HCT116 (cell line): Measurements from ENCODE around the gene PLPP6. TPM values are rescaled to one million over a fixed set of nuclear protein-coding genes. Genes with fewer than 3 reads are reported as not detected.
"Not testable (repeated sequence)": the region's sequence is repeated elsewhere in the genome, so short reads cannot be mapped to it uniquely, and the experiment has no call there.

Experiments
- ATAC-seq: fragments of 200-7000 bp; cut with Tn5 transposase; 2 replicates; pipeline ENCODE4 v1.9.1; 2020; ENCODE audit warnings: mild to moderate bottlenecking, moderate library complexity
- BruUV-seq: library from RNA; stranded (reverse); fragments of 400-500 nt; replicated peaks from 2 replicates; lab custom pipeline; 2021; lab: Mats Ljungman, UMichigan
- CTCF ChIA-PET: fragments of 300-600 bp; sonication (Branson Sonifier 250); formaldehyde crosslinking; loops from one replicate; lab custom pipeline; 2021; ENCODE audit warnings: antibody characterized with exemption; lab: Charles Lee
- POLR2A ChIA-PET: fragments of 300-600, 350-600 bp; sonication (Branson Sonifier 250); formaldehyde crosslinking; loops from one replicate; lab custom pipeline; 2021; ENCODE audit warnings: antibody characterized with exemption; lab: Charles Lee
- RAD21 ChIA-PET, 2 experiments: fragments of 300-600 bp; sonication (Branson Sonifier 250); formaldehyde crosslinking; loops; one replicate each; lab custom pipeline; 2023; ENCODE audit warnings: low total read pairs in 2 of 2; ENCODE audit not compliant: uncharacterized antibody in 2 of 2, unreplicated experiment in 2 of 2, low non-redundant PET in 1 of 2; lab: Charles Lee
- DNase-seq: peaks from one replicate; pipeline ENCODE4 v3.0.0-alpha.2; 2010; ENCODE audit warnings: low read depth, low spot score
- H2AFZ ChIP-seq: fragments of 200-600 bp; shearing (Covaris generic), sonication (generic); 2 replicates; pipeline ENCODE4 v1.6.1; 2017; ENCODE audit warnings: low read depth, mixed run types, mixed read lengths, antibody characterized with exemption, low read length; ENCODE audit not compliant: poor library complexity, severe bottlenecking
- H3K27ac ChIP-seq: 2 replicates; pipeline ENCODE4 v1.5.1; 2012; ENCODE audit warnings: low read depth, low read length
- H3K27me3 ChIP-seq: fragments of 200-600 bp; sonication (generic); 2 replicates; pipeline ENCODE4 v1.6.1; 2016; ENCODE audit warnings: mixed run types, low read length, mixed read lengths; ENCODE audit not compliant: insufficient read depth
- H3K36me3 ChIP-seq, 2 experiments: fragments of 200-500 bp in 1 of 2; fragments of 200-600 bp in 1 of 2; sonication (Bioruptor generic) in 1 of 2; sonication (generic) in 1 of 2; 2 replicates each; pipeline versions ENCODE4 v1.5.1 to v1.6.1; 2014 to 2016; ENCODE audit warnings: low read length in 2 of 2, inconsistent platforms in 1 of 2, mixed read lengths in 1 of 2, mixed run types in 1 of 2; ENCODE audit not compliant: insufficient read depth in 2 of 2, control insufficient read depth in 1 of 2
- H3K4me1 ChIP-seq, 2 experiments: fragments of 200-600 bp in 1 of 2; sonication (generic) in 1 of 2; 2 replicates each; pipeline versions ENCODE4 v1.5.1 to v1.6.1; 2012 to 2017; ENCODE audit warnings: low read length in 2 of 2, inconsistent platforms in 1 of 2, mild to moderate bottlenecking in 1 of 2, mixed read lengths in 1 of 2, mixed run types in 1 of 2, moderate library complexity in 1 of 2; ENCODE audit not compliant: insufficient read depth in 2 of 2, control insufficient read depth in 1 of 2
- H3K4me2 ChIP-seq: fragments of 200-600 bp; sonication (generic); 2 replicates; pipeline ENCODE4 v1.6.1; 2017; ENCODE audit warnings: mixed run types, low read length, mixed read lengths
- H3K4me3 ChIP-seq, 2 experiments: fragments of 200-600 bp in 1 of 2; sonication (generic) in 1 of 2; replicated peaks in 1 of 2; 2 replicates each; pipeline ENCODE4 v1.5.1; 2011 to 2016; ENCODE audit warnings: low read length in 2 of 2, control low read depth in 1 of 2, low read depth in 1 of 2, mild to moderate bottlenecking in 1 of 2, mixed read lengths in 1 of 2, mixed run types in 1 of 2
- H3K79me2 ChIP-seq: fragments of 200-600 bp; sonication (generic); 2 replicates; pipeline ENCODE4 v1.6.1; 2017; ENCODE audit warnings: mild to moderate bottlenecking, mixed run types, low read length, moderate library complexity, mixed read lengths; ENCODE audit not compliant: insufficient read depth
- H3K9ac ChIP-seq: fragments of 200-600 bp; sonication (generic); 2 replicates; pipeline ENCODE4 v1.6.1; 2016; ENCODE audit warnings: low read length, mixed read lengths
- H3K9me2 ChIP-seq: fragments of 200-600 bp; sonication (generic), shearing (Covaris generic); 2 replicates; pipeline ENCODE4 v1.6.1; 2017; ENCODE audit warnings: mixed run types, mild to moderate bottlenecking, moderate library complexity; ENCODE audit not compliant: insufficient read depth
- H3K9me3 ChIP-seq, 2 experiments: fragments of 200-500 bp in 1 of 2; fragments of 200-600 bp in 1 of 2; sonication (Bioruptor generic) in 1 of 2; sonication (generic) in 1 of 2; 2 replicates each; pipeline ENCODE4 v1.6.1; 2014 to 2017; ENCODE audit warnings: low read length in 2 of 2, mixed read lengths in 2 of 2, inconsistent platforms in 1 of 2, low read depth in 1 of 2, mild to moderate bottlenecking in 1 of 2, mixed run types in 1 of 2, moderate library complexity in 1 of 2; ENCODE audit not compliant: control insufficient read depth in 1 of 2, insufficient read depth in 1 of 2
- H4K20me1 ChIP-seq: fragments of 200-600 bp; sonication (generic), shearing (Covaris generic); 2 replicates; pipeline ENCODE4 v1.6.1; 2017; ENCODE audit warnings: mixed run types, mild to moderate bottlenecking, moderate library complexity; ENCODE audit not compliant: insufficient read depth
- ATF3 ChIP-seq: IDR thresholded peaks from 2 replicates; pipeline ENCODE4 v1.6.1; 2012
- CBX3 ChIP-seq: IDR thresholded peaks from 2 replicates; pipeline ENCODE4 v1.6.1; 2012; ENCODE audit warnings: low read depth
- CEBPB ChIP-seq: IDR thresholded peaks from 2 replicates; pipeline ENCODE4 v1.6.1; 2012; ENCODE audit warnings: low read depth
- CTCF ChIP-seq, 3 experiments: fragments of 200-600 bp in 1 of 3; sonication (generic) in 1 of 3; IDR thresholded peaks in 2 of 3; conservative IDR thresholded peaks in 1 of 3; 2 replicates each; pipeline ENCODE4 v1.5.1; 2012 to 2017; ENCODE audit warnings: low read depth in 2 of 3, low read length in 2 of 3, antibody characterized with exemption in 1 of 3, borderline replicate concordance in 1 of 3, control low read depth in 1 of 3, mild to moderate bottlenecking in 1 of 3, mixed read lengths in 1 of 3, mixed run types in 1 of 3, moderate library complexity in 1 of 3; ENCODE audit not compliant: insufficient read depth in 1 of 3
- EGR1 ChIP-seq: IDR thresholded peaks from 2 replicates; pipeline ENCODE4 v1.6.1; 2012; ENCODE audit warnings: low read depth
- ELF1 ChIP-seq: IDR thresholded peaks from 2 replicates; pipeline ENCODE4 v1.6.1; 2012; ENCODE audit warnings: low read depth, borderline replicate concordance
- EZH2phosphoT487 ChIP-seq: fragments of 200-600 bp; IDR thresholded peaks from 2 replicates; pipeline ENCODE4 v1.6.1; 2018; ENCODE audit warnings: antibody characterized with exemption, borderline replicate concordance
- JUND ChIP-seq: IDR thresholded peaks from 2 replicates; pipeline ENCODE4 v1.6.1; 2012
- POLR2A ChIP-seq: IDR thresholded peaks from 2 replicates; pipeline ENCODE4 v1.7.0; 2011; ENCODE audit warnings: borderline replicate concordance; ENCODE audit not compliant: insufficient read depth, insufficient read length; ENCODE audit errors: extremely low read depth
- POLR2AphosphoS5 ChIP-seq: IDR thresholded peaks from 2 replicates; pipeline ENCODE4 v1.6.1; 2011; ENCODE audit warnings: mild to moderate bottlenecking, low read depth, low read length, moderate library complexity
- REST ChIP-seq: IDR thresholded peaks from 2 replicates; pipeline ENCODE4 v1.6.1; 2012; ENCODE audit warnings: low read depth
- SRF ChIP-seq: IDR thresholded peaks from 2 replicates; pipeline ENCODE4 v1.6.1; 2012; ENCODE audit warnings: low read depth
- TCF7L2 ChIP-seq: IDR thresholded peaks from 2 replicates; pipeline ENCODE4 v1.7.0; 2011; ENCODE audit warnings: borderline replicate concordance, inconsistent platforms; ENCODE audit not compliant: insufficient read depth, insufficient read length; ENCODE audit errors: extremely low read depth
- ZFX ChIP-seq: fragments of 450-650 bp; IDR thresholded peaks from 2 replicates; pipeline ENCODE4 v1.6.1; 2017
- intact Hi-C: fragments of 100-400 bp; cut with micrococcal nuclease; formaldehyde crosslinking; loops from 2 replicates; pipeline ENCODE4 v1.10.0; 2022
- total RNA-seq: library from RNA; stranded (reverse); gene quantifications from one replicate; pipeline ENCODE4 v1.2.1, GENCODE V29; 2021; ENCODE audit not compliant: unreplicated experiment

PLPP6 gene
- total RNA-seq, 1 experiment from 2014 or later = 5.0 TPM

GRCh38 chr9:4657426-4658159 is 4.5 kb upstream of the PLPP6 start:
- Histone ChIP-seq H3K27ac (no peak overlapping the region), H3K4me3 (no peak overlapping the region), H2AFZ (no peak overlapping the region), H3K4me1 (peaks cover 9 to 11% of the 10 kb centered on the region in 2 experiments; a peak in 3 of 4 replicates), H3K9me2 (no peaks in the 10 kb centered on the region), H3K36me3 (no peaks in the 10 kb centered on the region), H3K79me2 (no peaks in the 10 kb centered on the region), H3K4me2 (no peak overlapping the region), H3K27me3 (no peaks in the 10 kb centered on the region), H4K20me1 (no peaks in the 10 kb centered on the region), H3K9ac (no peak overlapping the region), H3K9me3 (no peaks in the 10 kb centered on the region)
- TF ChIP-seq REST = no peak
- TF ChIP-seq EZH2phosphoT487 = no peak
- TF ChIP-seq POLR2A = no peak
- TF ChIP-seq ELF1 = no peak
- no peak for TF ChIP-seq POLR2AphosphoS5
- no peak for TF ChIP-seq ATF3
- no peak for TF ChIP-seq TCF7L2
- no peak for TF ChIP-seq CBX3
- no peak for TF ChIP-seq SRF
- no peak for TF ChIP-seq EGR1
- no peak for TF ChIP-seq ZFX
- TF ChIP-seq JUND = no peak
- no peak for TF ChIP-seq CTCF (IDR thresholded peaks at IDR 0.05 in 2 of 3, conservative IDR thresholded peaks at IDR 0.05 in 1 of 3; ENCODE audit: borderline replicate concordance in 1 of 3, insufficient read depth in 1 of 3, low read depth in 2 of 3, low read length in 2 of 3)
- TF ChIP-seq CEBPB = no peak
- CTCF ChIA-PET = no interaction called here
- intact Hi-C loops = no loop called here
- DNase-seq (no peak), ATAC-seq (no peak)
- POLR2A ChIA-PET = no interaction called here
- BruUV-seq = no TSS peak
- RAD21 ChIA-PET = no interaction called here

- H3K4me2 ChIP-seq, RAD21 ChIA-PET, BruUV-seq, H3K4me3 ChIP-seq, H3K79me2 ChIP-seq, H2AFZ ChIP-seq, ATAC-seq, H3K27me3 ChIP-seq, H3K9me3 ChIP-seq, POLR2A ChIA-PET, H3K9ac ChIP-seq, H4K20me1 ChIP-seq, DNase-seq, H3K27ac ChIP-seq, H3K9me2 ChIP-seq, H3K36me3 ChIP-seq: not testable (repeated sequence)
- intact Hi-C loops = loop anchor here (10.0 kb wide), 2 partner anchors 324 to 934 kb away; partner anchors contain the start of gene JAK2
- CTCF ChIA-PET = interaction anchor here (1.7 kb wide), 1 partner anchor 940 kb away, joined by 3 read pairs; no protein-coding TSS in a partner anchor
- peaks cover 14 to 25% of the 10 kb centered on the region in 2 experiments for H3K4me1 ChIP-seq
Measured at GRCh38 chr9:4660665-4661064, 1.4 kb upstream of the PLPP6 start.
